ENCODE data around the gene ADCY5. TPM values are rescaled to one million over a fixed set of nuclear protein-coding genes. Genes with fewer than 3 reads are reported as not detected.
A peak's percentile ranks its signal among the peaks of the same experiment; 100 is the strongest.

Gene ADCY5
- polyA plus RNA-seq, 3 donors: not detected

- H3K9me3 Mint-ChIP-seq: no peaks in the 10 kb centered on the region
- Histone ChIP-seq H4K20me1 (ENCODE audit: insufficient read depth, low read length) (no peaks in the 10 kb centered on the region), H3K27me3 (ENCODE audit: control insufficient read depth in 2 of 2, insufficient read depth in 2 of 2, low read length in 2 of 2) (no peaks in the 10 kb centered on the region), H3K79me2 (ENCODE audit: insufficient read depth, low read length) (no peaks in the 10 kb centered on the region), H3K9ac (ENCODE audit: insufficient read depth, low read length, poor library complexity, severe bottlenecking) (no peak overlapping the region), H3K27ac (ENCODE audit: low read depth in 1 of 2, low read length in 2 of 2) (no peak overlapping the region), H2AFZ (ENCODE audit: insufficient read depth, low read depth, low read length, poor library complexity, severe bottlenecking) (no peak overlapping the region), H3K4me3 (replicated peaks in 1 of 3; ENCODE audit: low read depth in 2 of 3, low read length in 3 of 3) (no peak overlapping the region), H3K9me3 (replicated peaks in 1 of 2; ENCODE audit: control insufficient read depth in 1 of 2, insufficient read depth in 1 of 2, low read length in 2 of 2) (no peaks in the 10 kb centered on the region), H3K4me1 (ENCODE audit: control insufficient read depth in 1 of 2, insufficient read depth in 2 of 2, low read length in 2 of 2) (no peaks in the 10 kb centered on the region), H3K4me2 (replicated peaks; ENCODE audit: extremely low read depth, low read length, poor library complexity, severe bottlenecking) (no peak overlapping the region), H3K36me3 (replicated peaks in 1 of 2; ENCODE audit: control insufficient read depth in 1 of 2, insufficient read depth in 2 of 2, low read length in 2 of 2) (no peaks in the 10 kb centered on the region)
- WGBS (ENCODE audit: insufficient coverage): 88% methylated on average over 7 of the region's 11 CpGs
- no peaks in the 10 kb centered on the region for H3K36me3 Mint-ChIP-seq
- H3K27me3 Mint-ChIP-seq (ENCODE audit: low read depth in 3 of 3): peaks cover 2 to 10% (median 10%) of the 10 kb centered on the region in 3 donors
- TF ChIP-seq CTCF (IDR thresholded peaks at IDR 0.05): no peak
- no peaks in the 10 kb centered on the region for H3K4me1 Mint-ChIP-seq
- DNase-seq: no peak
- H3K27ac Mint-ChIP-seq: peak overlapping the region in 1 of 7 donors; percentile 68
- H3K4me3 Mint-ChIP-seq: no peak overlapping the region
- intact Hi-C loops (cut with micrococcal nuclease): no loop called here
These were observed 72.2 kb downstream of the ADCY5 start for GRCh38 chr3:123376451-123377242.

GRCh38 chr3:123375014-123375940, 73.6 kb downstream of the ADCY5 start:
- no peak overlapping the region for H2AFZ ChIP-seq (ENCODE audit: insufficient read depth, low read depth, low read length, poor library complexity, severe bottlenecking)
- no peak overlapping the region for H3K4me3 Mint-ChIP-seq
- intact Hi-C loops (cut with micrococcal nuclease): no loop called here
- H3K9me3 ChIP-seq (replicated peaks in 1 of 2; ENCODE audit: control insufficient read depth in 1 of 2, insufficient read depth in 1 of 2, low read length in 2 of 2): no peaks in the 10 kb centered on the region
- H3K4me2 ChIP-seq (replicated peaks; ENCODE audit: extremely low read depth, low read length, poor library complexity, severe bottlenecking): no peak overlapping the region
- no peak for DNase-seq
- no peak for TF ChIP-seq CTCF (IDR thresholded peaks at IDR 0.05)
- H3K9me3 Mint-ChIP-seq: peaks cover 0 to 3% (median 0%) of the 10 kb centered on the region in 7 donors
- no peak overlapping the region for H3K27ac ChIP-seq (ENCODE audit: low read depth in 1 of 2, low read length in 2 of 2)
- 96% methylated on average over 9 of the region's 13 CpGs for WGBS (ENCODE audit: insufficient coverage)
- no peaks in the 10 kb centered on the region for H3K36me3 ChIP-seq (replicated peaks in 1 of 2; ENCODE audit: control insufficient read depth in 1 of 2, insufficient read depth in 2 of 2, low read length in 2 of 2)
- no peaks in the 10 kb centered on the region for H3K79me2 ChIP-seq (ENCODE audit: insufficient read depth, low read length)
- H3K27me3 ChIP-seq (ENCODE audit: control insufficient read depth in 2 of 2, insufficient read depth in 2 of 2, low read length in 2 of 2): no peaks in the 10 kb centered on the region
- H3K27me3 Mint-ChIP-seq (ENCODE audit: low read depth in 3 of 3): peaks cover 2 to 10% (median 10%) of the 10 kb centered on the region in 3 donors
- H3K4me1 Mint-ChIP-seq: no peaks in the 10 kb centered on the region
- H4K20me1 ChIP-seq (ENCODE audit: insufficient read depth, low read length): no peaks in the 10 kb centered on the region
- peak overlapping the region in 1 of 7 donors; percentile 66 for H3K27ac Mint-ChIP-seq
- H3K4me3 ChIP-seq (replicated peaks in 1 of 3; ENCODE audit: low read depth in 2 of 3, low read length in 3 of 3): no peak overlapping the region
- H3K36me3 Mint-ChIP-seq: no peaks in the 10 kb centered on the region
- no peaks in the 10 kb centered on the region for H3K4me1 ChIP-seq (ENCODE audit: control insufficient read depth in 1 of 2, insufficient read depth in 2 of 2, low read length in 2 of 2)
- no peak overlapping the region for H3K9ac ChIP-seq (ENCODE audit: insufficient read depth, low read length, poor library complexity, severe bottlenecking)

Data from CD14-positive monocyte (primary cell).